ENCODE results near the gene PFKM.

DNA sequence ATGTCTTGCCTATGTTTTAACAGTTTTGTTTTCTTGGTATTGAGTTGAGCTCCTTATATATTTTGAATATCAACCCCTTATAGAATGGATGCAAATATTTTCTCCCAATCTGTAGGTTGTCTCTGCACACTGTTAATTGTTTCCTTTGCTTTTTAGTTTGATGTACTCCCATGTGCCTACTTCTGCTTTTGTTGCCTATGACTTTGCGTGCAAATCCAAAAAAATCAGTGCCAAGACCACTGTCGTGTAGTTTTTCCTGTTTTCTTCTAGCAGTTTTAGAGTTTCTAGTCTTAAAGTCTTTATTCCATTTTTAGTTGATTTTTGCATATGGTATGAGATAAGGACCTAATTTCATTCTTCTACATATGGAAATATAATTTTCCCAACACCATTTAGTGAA is 42.1 kb upstream of the PFKM start:
- TF ChIP-seq POLR2AphosphoS5 (IDR thresholded peaks at IDR 0.05; ENCODE audit: low read depth, low read length) (no peak), TAF1 (IDR thresholded peaks at IDR 0.05; ENCODE audit: borderline replicate concordance, insufficient read depth, low read length) (no peak), SIN3A (IDR thresholded peaks at IDR 0.05; ENCODE audit: borderline replicate concordance, insufficient read depth, low read length) (no peak), FOXP2 (optimal IDR thresholded peaks at IDR 0.05; ENCODE audit: borderline replicate concordance, extremely low read depth, extremely low read length, insufficient read depth) (no peak)
- TF ChIP-seq, protein P1, sequence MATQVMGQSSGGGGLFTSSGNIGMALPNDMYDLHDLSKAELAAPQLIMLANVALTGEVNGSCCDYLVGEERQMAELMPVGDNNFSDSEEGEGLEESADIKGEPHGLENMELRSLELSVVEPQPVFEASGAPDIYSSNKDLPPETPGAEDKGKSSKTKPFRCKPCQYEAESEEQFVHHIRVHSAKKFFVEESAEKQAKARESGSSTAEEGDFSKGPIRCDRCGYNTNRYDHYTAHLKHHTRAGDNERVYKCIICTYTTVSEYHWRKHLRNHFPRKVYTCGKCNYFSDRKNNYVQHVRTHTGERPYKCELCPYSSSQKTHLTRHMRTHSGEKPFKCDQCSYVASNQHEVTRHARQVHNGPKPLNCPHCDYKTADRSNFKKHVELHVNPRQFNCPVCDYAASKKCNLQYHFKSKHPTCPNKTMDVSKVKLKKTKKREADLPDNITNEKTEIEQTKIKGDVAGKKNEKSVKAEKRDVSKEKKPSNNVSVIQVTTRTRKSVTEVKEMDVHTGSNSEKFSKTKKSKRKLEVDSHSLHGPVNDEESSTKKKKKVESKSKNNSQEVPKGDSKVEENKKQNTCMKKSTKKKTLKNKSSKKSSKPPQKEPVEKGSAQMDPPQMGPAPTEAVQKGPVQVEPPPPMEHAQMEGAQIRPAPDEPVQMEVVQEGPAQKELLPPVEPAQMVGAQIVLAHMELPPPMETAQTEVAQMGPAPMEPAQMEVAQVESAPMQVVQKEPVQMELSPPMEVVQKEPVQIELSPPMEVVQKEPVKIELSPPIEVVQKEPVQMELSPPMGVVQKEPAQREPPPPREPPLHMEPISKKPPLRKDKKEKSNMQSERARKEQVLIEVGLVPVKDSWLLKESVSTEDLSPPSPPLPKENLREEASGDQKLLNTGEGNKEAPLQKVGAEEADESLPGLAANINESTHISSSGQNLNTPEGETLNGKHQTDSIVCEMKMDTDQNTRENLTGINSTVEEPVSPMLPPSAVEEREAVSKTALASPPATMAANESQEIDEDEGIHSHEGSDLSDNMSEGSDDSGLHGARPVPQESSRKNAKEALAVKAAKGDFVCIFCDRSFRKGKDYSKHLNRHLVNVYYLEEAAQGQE (IDR thresholded peaks at IDR 0.05; ENCODE audit: insufficient read depth in 1 of 2, low read depth in 2 of 2, low read length in 2 of 2): no peak

Measured in PFSK-1 (cell line).